Measurements from ENCODE around the gene SLC25A19. TPM values are rescaled to one million over a fixed set of nuclear protein-coding genes. Genes with fewer than 3 reads are reported as not detected.
A peak's percentile ranks its signal among the peaks of the same experiment; 100 is the strongest.

SLC25A19 gene
- total and polyA plus RNA-seq, 2 experiments from 2014 or later = 17.9 to 22.4 TPM

DNA sequence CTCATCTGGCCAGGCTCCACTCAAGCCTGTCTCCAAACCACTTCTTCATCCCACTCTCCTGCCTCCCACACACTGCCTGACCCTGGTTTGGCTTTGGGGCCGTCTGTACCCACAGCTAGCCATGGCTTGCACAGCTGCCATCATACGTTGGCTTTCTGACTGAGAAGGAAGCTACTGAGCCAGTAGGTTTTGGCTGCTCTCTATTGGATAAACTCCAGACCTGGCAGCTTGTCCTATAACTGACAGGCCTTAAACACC lies 22.2 kb downstream of the SLC25A19 start:
- no peak overlapping the region for H3K4me3 ChIP-seq
- Mint-ChIP-seq H3K4me3 (no peak overlapping the region; the same call in 2 of the 3 replicates), H3K4me1 (peaks cover 31% of the 10 kb centered on the region), H3K27me3 (ENCODE audit: insufficient read depth, low read depth, poor library complexity) (peaks cover 11% of the 10 kb centered on the region), H3K9me3 (no peaks in the 10 kb centered on the region), H3K36me3 (ENCODE audit: low read depth) (peaks cover 51% of the 10 kb centered on the region; the same call in 2 of the 3 replicates), H3K27ac (no peak overlapping the region)
- no peaks in the 10 kb centered on the region; the same call in 1 of the 2 replicates for H4K20me1 ChIP-seq (replicated peaks; ENCODE audit: insufficient read depth)
- no peak overlapping the region for H2AFZ ChIP-seq
- H3K9me2 ChIP-seq (ENCODE audit: insufficient read depth) = no peaks in the 10 kb centered on the region
- 0 out of 2 replicates have a peak overlapping the region, but pooled peaks have one; percentile 70 for H3K27ac ChIP-seq (ENCODE audit: low read depth)
- H3K36me3 ChIP-seq (ENCODE audit: insufficient read depth) = peaks cover 19% of the 10 kb centered on the region
- peaks cover 49% of the 10 kb centered on the region for H3F3A ChIP-seq (replicated peaks; ENCODE audit: low read depth)
- H3K79me2 ChIP-seq (replicated peaks; ENCODE audit: insufficient read depth) = peaks cover 24% of the 10 kb centered on the region
- H3K4me1 ChIP-seq (ENCODE audit: insufficient read depth) = peaks cover 10% of the 10 kb centered on the region
- ATAC-seq = no peak
- H3K4me2 ChIP-seq = no peak overlapping the region
- no peak for DNase-seq (ENCODE audit: low spot score)
- TF ChIP-seq, protein P1, sequence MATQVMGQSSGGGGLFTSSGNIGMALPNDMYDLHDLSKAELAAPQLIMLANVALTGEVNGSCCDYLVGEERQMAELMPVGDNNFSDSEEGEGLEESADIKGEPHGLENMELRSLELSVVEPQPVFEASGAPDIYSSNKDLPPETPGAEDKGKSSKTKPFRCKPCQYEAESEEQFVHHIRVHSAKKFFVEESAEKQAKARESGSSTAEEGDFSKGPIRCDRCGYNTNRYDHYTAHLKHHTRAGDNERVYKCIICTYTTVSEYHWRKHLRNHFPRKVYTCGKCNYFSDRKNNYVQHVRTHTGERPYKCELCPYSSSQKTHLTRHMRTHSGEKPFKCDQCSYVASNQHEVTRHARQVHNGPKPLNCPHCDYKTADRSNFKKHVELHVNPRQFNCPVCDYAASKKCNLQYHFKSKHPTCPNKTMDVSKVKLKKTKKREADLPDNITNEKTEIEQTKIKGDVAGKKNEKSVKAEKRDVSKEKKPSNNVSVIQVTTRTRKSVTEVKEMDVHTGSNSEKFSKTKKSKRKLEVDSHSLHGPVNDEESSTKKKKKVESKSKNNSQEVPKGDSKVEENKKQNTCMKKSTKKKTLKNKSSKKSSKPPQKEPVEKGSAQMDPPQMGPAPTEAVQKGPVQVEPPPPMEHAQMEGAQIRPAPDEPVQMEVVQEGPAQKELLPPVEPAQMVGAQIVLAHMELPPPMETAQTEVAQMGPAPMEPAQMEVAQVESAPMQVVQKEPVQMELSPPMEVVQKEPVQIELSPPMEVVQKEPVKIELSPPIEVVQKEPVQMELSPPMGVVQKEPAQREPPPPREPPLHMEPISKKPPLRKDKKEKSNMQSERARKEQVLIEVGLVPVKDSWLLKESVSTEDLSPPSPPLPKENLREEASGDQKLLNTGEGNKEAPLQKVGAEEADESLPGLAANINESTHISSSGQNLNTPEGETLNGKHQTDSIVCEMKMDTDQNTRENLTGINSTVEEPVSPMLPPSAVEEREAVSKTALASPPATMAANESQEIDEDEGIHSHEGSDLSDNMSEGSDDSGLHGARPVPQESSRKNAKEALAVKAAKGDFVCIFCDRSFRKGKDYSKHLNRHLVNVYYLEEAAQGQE (IDR thresholded peaks at IDR 0.05; ENCODE audit: unreplicated experiment) = no peak
- peak; percentile 1; the same call in 1 of the 2 replicates for TF ChIP-seq POLR2AphosphoS5 (IDR thresholded peaks at IDR 0.05; ENCODE audit: low read depth)
- no peaks in the 10 kb centered on the region for H3K27me3 ChIP-seq (ENCODE audit: insufficient read depth)

DNA sequence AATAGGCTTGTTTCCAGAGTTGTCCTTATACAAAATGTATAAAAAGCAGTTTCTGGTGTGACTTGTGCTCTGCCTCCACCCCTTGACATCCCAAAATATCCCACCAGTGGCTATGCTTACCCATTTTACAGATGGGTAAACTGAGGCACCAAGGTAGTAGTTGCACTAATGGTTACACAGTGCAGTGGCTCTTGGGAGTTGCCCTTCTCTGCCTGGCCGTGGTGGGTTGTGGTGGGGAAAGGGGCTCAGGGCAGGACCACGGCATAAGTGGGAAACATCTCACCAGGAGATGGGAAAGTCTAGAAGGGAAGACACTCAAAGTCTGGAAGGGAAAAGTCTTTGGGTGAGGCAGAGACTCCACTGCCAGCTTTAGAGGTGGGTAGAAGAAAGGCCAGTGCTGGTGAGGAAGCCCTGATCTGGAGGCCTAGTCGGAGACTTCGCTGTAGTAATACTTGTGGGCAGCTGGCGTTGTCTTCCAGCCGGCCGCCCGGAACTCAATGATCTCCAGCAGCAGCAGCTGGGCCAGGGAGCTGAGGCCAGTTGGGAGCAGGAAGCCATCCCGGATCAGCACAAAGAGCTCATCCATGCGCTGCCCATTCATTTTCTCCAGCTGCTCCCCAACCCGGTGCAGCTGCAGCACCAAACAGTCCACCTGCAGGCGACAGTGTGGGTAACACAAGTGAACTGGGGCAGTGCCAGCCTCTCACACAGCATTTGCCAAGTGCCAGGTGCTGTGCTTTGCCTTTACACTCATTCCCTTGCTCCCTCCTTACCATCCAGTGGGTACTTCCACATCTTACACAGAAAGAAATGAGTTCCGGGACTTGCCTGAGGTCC lies 22.7 kb downstream of the SLC25A19 start:
- Histone ChIP-seq H3K4me2 (no peak overlapping the region), H4K20me1 (replicated peaks; ENCODE audit: insufficient read depth) (no peaks in the 10 kb centered on the region; the same call in 1 of the 2 replicates), H3F3A (replicated peaks; ENCODE audit: low read depth) (peaks cover 49% of the 10 kb centered on the region), H2AFZ (no peak overlapping the region), H3K27ac (ENCODE audit: low read depth) (0 out of 2 replicates have a peak overlapping the region, but pooled peaks have one; percentile 70), H3K9me2 (ENCODE audit: insufficient read depth) (no peaks in the 10 kb centered on the region), H3K4me3 (no peak overlapping the region), H3K36me3 (ENCODE audit: insufficient read depth) (peaks cover 19% of the 10 kb centered on the region), H3K79me2 (replicated peaks; ENCODE audit: insufficient read depth) (peaks cover 27% of the 10 kb centered on the region), H3K27me3 (ENCODE audit: insufficient read depth) (no peaks in the 10 kb centered on the region), H3K4me1 (ENCODE audit: insufficient read depth) (peaks cover 10% of the 10 kb centered on the region)
- ATAC-seq (no peak), DNase-seq (ENCODE audit: low spot score) (no peak)
- Mint-ChIP-seq H3K27me3 (ENCODE audit: insufficient read depth, low read depth, poor library complexity) (peaks cover 13% of the 10 kb centered on the region), H3K4me3 (no peak overlapping the region; the same call in 2 of the 3 replicates), H3K4me1 (peaks cover 28% of the 10 kb centered on the region), H3K9me3 (no peaks in the 10 kb centered on the region), H3K36me3 (ENCODE audit: low read depth) (peaks cover 51% of the 10 kb centered on the region; the same call in 2 of the 3 replicates), H3K27ac (no peak overlapping the region)
- TF ChIP-seq POLR2AphosphoS5 (IDR thresholded peaks at IDR 0.05; ENCODE audit: low read depth) (no peak), EZH2phosphoT487 (IDR thresholded peaks at IDR 0.05; ENCODE audit: unreplicated experiment) (no peak), EZH2 (IDR thresholded peaks at IDR 0.05; ENCODE audit: low read depth, unreplicated experiment) (no peak), JUNB (IDR thresholded peaks at IDR 0.05; ENCODE audit: unreplicated experiment) (no peak)
- TF ChIP-seq, protein P2, sequence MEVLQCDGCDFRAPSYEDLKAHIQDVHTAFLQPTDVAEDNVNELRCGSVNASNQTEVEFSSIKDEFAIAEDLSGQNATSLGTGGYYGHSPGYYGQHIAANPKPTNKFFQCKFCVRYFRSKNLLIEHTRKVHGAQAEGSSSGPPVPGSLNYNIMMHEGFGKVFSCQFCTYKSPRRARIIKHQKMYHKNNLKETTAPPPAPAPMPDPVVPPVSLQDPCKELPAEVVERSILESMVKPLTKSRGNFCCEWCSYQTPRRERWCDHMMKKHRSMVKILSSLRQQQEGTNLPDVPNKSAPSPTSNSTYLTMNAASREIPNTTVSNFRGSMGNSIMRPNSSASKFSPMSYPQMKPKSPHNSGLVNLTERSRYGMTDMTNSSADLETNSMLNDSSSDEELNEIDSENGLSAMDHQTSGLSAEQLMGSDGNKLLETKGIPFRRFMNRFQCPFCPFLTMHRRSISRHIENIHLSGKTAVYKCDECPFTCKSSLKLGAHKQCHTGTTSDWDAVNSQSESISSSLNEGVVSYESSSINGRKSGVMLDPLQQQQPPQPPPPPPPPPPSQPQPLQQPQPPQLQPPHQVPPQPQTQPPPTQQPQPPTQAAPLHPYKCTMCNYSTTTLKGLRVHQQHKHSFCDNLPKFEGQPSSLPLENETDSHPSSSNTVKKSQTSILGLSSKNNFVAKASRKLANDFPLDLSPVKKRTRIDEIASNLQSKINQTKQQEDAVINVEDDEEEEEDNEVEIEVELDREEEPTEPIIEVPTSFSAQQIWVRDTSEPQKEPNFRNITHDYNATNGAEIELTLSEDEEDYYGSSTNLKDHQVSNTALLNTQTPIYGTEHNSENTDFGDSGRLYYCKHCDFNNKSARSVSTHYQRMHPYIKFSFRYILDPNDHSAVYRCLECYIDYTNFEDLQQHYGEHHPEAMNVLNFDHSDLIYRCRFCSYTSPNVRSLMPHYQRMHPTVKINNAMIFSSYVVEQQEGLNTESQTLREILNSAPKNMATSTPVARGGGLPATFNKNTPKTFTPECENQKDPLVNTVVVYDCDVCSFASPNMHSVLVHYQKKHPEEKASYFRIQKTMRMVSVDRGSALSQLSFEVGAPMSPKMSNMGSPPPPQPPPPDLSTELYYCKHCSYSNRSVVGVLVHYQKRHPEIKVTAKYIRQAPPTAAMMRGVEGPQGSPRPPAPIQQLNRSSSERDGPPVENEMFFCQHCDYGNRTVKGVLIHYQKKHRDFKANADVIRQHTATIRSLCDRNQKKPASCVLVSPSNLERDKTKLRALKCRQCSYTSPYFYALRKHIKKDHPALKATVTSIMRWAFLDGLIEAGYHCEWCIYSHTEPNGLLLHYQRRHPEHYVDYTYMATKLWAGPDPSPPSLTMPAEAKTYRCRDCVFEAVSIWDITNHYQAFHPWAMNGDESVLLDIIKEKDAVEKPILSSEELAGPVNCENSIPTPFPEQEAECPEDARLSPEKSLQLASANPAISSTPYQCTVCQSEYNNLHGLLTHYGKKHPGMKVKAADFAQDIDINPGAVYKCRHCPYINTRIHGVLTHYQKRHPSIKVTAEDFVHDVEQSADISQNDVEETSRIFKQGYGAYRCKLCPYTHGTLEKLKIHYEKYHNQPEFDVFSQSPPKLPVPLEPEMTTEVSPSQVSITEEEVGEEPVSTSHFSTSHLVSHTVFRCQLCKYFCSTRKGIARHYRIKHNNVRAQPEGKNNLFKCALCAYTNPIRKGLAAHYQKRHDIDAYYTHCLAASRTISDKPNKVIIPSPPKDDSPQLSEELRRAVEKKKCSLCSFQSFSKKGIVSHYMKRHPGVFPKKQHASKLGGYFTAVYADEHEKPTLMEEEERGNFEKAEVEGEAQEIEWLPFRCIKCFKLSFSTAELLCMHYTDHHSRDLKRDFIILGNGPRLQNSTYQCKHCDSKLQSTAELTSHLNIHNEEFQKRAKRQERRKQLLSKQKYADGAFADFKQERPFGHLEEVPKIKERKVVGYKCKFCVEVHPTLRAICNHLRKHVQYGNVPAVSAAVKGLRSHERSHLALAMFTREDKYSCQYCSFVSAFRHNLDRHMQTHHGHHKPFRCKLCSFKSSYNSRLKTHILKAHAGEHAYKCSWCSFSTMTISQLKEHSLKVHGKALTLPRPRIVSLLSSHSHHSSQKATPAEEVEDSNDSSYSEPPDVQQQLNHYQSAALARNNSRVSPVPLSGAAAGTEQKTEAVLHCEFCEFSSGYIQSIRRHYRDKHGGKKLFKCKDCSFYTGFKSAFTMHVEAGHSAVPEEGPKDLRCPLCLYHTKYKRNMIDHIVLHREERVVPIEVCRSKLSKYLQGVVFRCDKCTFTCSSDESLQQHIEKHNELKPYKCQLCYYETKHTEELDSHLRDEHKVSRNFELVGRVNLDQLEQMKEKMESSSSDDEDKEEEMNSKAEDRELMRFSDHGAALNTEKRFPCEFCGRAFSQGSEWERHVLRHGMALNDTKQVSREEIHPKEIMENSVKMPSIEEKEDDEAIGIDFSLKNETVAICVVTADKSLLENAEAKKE (CRISPR knock-in tag; IDR thresholded peaks at IDR 0.05) = no peak

Data from GM23338 (cell line).